Thoracic aorta (tissue), 2 donors: ENCODE data around the gene ATP1A1. TPM values are rescaled to one million over a fixed set of nuclear protein-coding genes. Genes with fewer than 3 reads are reported as not detected.

Experiments used
- ATAC-seq: fragments of 150-250 bp; one replicate; pipeline ENCODE4 v1.8.0; 2017; ENCODE audit warnings: low read depth; ENCODE audit not compliant: insufficient number of reproducible peaks, low FRiP score
- DNase-seq: peaks from one replicate; pipeline ENCODE4 v3.0.0-alpha.2; 2020; ENCODE audit warnings: low spot score
- H3K27ac ChIP-seq, 2 donors: fragments of 200-600 bp; sonication (generic); 1 replicate in 1 of 2; 2 replicates in 1 of 2; pipeline ENCODE4 v1.5.1; 2016; ENCODE audit warnings: mild to moderate bottlenecking in 2 of 2, moderate library complexity in 2 of 2
- H3K27me3 ChIP-seq: fragments of 200-600 bp; sonication (generic); replicated peaks from 2 replicates; pipeline ENCODE4 v1.6.0; 2016; ENCODE audit warnings: mild to moderate bottlenecking; ENCODE audit not compliant: insufficient read depth
- H3K36me3 ChIP-seq: fragments of 200-600 bp; sonication (generic); one replicate; pipeline ENCODE4 v1.5.1; 2016
- H3K4me1 ChIP-seq, 2 donors: fragments of 200-600 bp; sonication (generic); 1 replicate in 1 of 2; 2 replicates in 1 of 2; pipeline versions ENCODE4 v1.5.1 to v1.6.0; 2016; ENCODE audit warnings: low read depth in 2 of 2, mild to moderate bottlenecking in 1 of 2; ENCODE audit not compliant: control insufficient read depth in 1 of 2
- H3K4me3 ChIP-seq: fragments of 200-600 bp; sonication (generic); 2 replicates; pipeline ENCODE4 v1.5.1; 2016; ENCODE audit warnings: mild to moderate bottlenecking
- H3K9me3 ChIP-seq: fragments of 200-600 bp; sonication (generic); 2 replicates; pipeline ENCODE4 v1.5.1; 2016
- CTCF ChIP-seq: fragments of 200-600 bp; sonication (generic); IDR thresholded peaks from one replicate; pipeline ENCODE4 v1.5.1; 2019; ENCODE audit warnings: antibody characterized with exemption
- total RNA-seq, 2 donors: library from RNA; depleted of rRNA; stranded (reverse); fragments of >200 nt; gene quantifications; one replicate each; pipeline versions ENCODE4 v1.1.0 to v1.2.3, GENCODE V29; 2016

ATP1A1 gene
- total RNA-seq, 2 donors from 2014 or later, result 244 to 310 TPM

- Histone ChIP-seq H3K36me3 (peaks cover 30% of the 10 kb centered on the region), H3K4me3 (no peak overlapping the region), H3K9me3 (no peaks in the 10 kb centered on the region), H3K4me1 (no peaks in the 10 kb centered on the region), H3K27ac (no peak overlapping the region), H3K27me3 (no peaks in the 10 kb centered on the region)
- DNase-seq (no peak), ATAC-seq (no peak)
- no peak for TF ChIP-seq CTCF
Measured at GRCh38 chr1:116408193-116408592, 35.1 kb downstream of the ATP1A1 start.

- ATAC-seq (no peak), DNase-seq (no peak)
- Histone ChIP-seq H3K27ac (no peak overlapping the region), H3K9me3 (no peaks in the 10 kb centered on the region), H3K27me3 (no peaks in the 10 kb centered on the region), H3K4me3 (no peak overlapping the region), H3K36me3 (peaks cover 24% of the 10 kb centered on the region), H3K4me1 (no peaks in the 10 kb centered on the region)
- TF ChIP-seq CTCF, result no peak
Measured at GRCh38 chr1:116408803-116409720, 36.0 kb downstream of the ATP1A1 start.

- Histone ChIP-seq H3K9me3 (no peaks in the 10 kb centered on the region), H3K36me3 (peaks cover 18% of the 10 kb centered on the region), H3K4me3 (no peak overlapping the region), H3K27me3 (no peaks in the 10 kb centered on the region), H3K4me1 (no peaks in the 10 kb centered on the region), H3K27ac (no peak overlapping the region)
- DNase-seq, result no peak
- TF ChIP-seq CTCF, result no peak
- no peak for ATAC-seq
Measured at GRCh38 chr1:116409751-116410191, 36.7 kb downstream of the ATP1A1 start.

GRCh38 chr1:116411784-116412479 lies 38.9 kb downstream of the ATP1A1 start:
- DNase-seq (no peak), ATAC-seq (no peak)
- Histone ChIP-seq H3K27ac (no peak overlapping the region), H3K27me3 (no peaks in the 10 kb centered on the region), H3K9me3 (no peaks in the 10 kb centered on the region), H3K36me3 (peaks cover under 1% of the 10 kb centered on the region), H3K4me3 (no peak overlapping the region), H3K4me1 (peaks cover 0 to under 1% of the 10 kb centered on the region in 2 donors)
- TF ChIP-seq CTCF, result no peak

GRCh38 chr1:116412480-116412798 lies 39.4 kb downstream of the ATP1A1 start:
- no peaks in the 10 kb centered on the region for H3K27me3 ChIP-seq
- ATAC-seq (no peak), DNase-seq (no peak)
- H3K4me3 ChIP-seq, result no peak overlapping the region
- H3K9me3 ChIP-seq, result no peaks in the 10 kb centered on the region
- no peak overlapping the region for H3K27ac ChIP-seq
- H3K36me3 ChIP-seq, result no peaks in the 10 kb centered on the region
- no peak for TF ChIP-seq CTCF
- peaks cover 2 to 5% of the 10 kb centered on the region in 2 donors for H3K4me1 ChIP-seq
